HCT116 (cell line): ENCODE results near the gene DBN1.

Experiments used
- ATF3 ChIP-seq: IDR thresholded peaks from 2 replicates; pipeline ENCODE4 v1.6.1; 2012
- CEBPB ChIP-seq: IDR thresholded peaks from 2 replicates; pipeline ENCODE4 v1.6.1; 2012; ENCODE audit warnings: low read depth
- CTCF ChIP-seq, 3 experiments: fragments of 200-600 bp in 1 of 3; sonication (generic) in 1 of 3; IDR thresholded peaks in 2 of 3; conservative IDR thresholded peaks in 1 of 3; 2 replicates each; pipeline ENCODE4 v1.5.1; 2012 to 2017; ENCODE audit warnings: low read depth in 2 of 3, low read length in 2 of 3, antibody characterized with exemption in 1 of 3, borderline replicate concordance in 1 of 3, control low read depth in 1 of 3, mild to moderate bottlenecking in 1 of 3, mixed read lengths in 1 of 3, mixed run types in 1 of 3, moderate library complexity in 1 of 3; ENCODE audit not compliant: insufficient read depth in 1 of 3
- EZH2 ChIP-seq: fragments of 200-600 bp; sonication (generic); IDR thresholded peaks from 2 replicates; pipeline ENCODE4 v1.6.1; 2017; ENCODE audit warnings: antibody characterized with exemption, mixed run types
- MAX ChIP-seq: IDR thresholded peaks from 2 replicates; pipeline ENCODE4 v1.6.1; 2012
- POLR2A ChIP-seq: IDR thresholded peaks from 2 replicates; pipeline ENCODE4 v1.7.0; 2011; ENCODE audit warnings: borderline replicate concordance; ENCODE audit not compliant: insufficient read depth, insufficient read length; ENCODE audit errors: extremely low read depth
- POLR2AphosphoS5 ChIP-seq: IDR thresholded peaks from 2 replicates; pipeline ENCODE4 v1.6.1; 2011; ENCODE audit warnings: mild to moderate bottlenecking, low read depth, low read length, moderate library complexity
- RAD21 ChIP-seq: IDR thresholded peaks from 2 replicates; pipeline ENCODE4 v1.6.1; 2012; ENCODE audit warnings: low read depth, mild to moderate bottlenecking
- YY1 ChIP-seq: IDR thresholded peaks from 2 replicates; pipeline ENCODE4 v1.6.1; 2011; ENCODE audit warnings: low read length, low read depth, moderate library complexity, mild to moderate bottlenecking; ENCODE audit not compliant: insufficient replicate concordance; ENCODE audit errors: extremely low read depth
- ZBTB33 ChIP-seq: IDR thresholded peaks from 2 replicates; pipeline ENCODE4 v1.6.1; 2011; ENCODE audit warnings: mild to moderate bottlenecking, low read length, moderate library complexity; ENCODE audit not compliant: insufficient replicate concordance; ENCODE audit errors: extremely low read depth
- ZFX ChIP-seq: fragments of 450-650 bp; IDR thresholded peaks from 2 replicates; pipeline ENCODE4 v1.6.1; 2017

- TF ChIP-seq YY1 (no peak), ZFX (no peak), MAX (no peak), EZH2 (no peak), CTCF (IDR thresholded peaks at IDR 0.05 in 2 of 3, conservative IDR thresholded peaks at IDR 0.05 in 1 of 3; ENCODE audit: borderline replicate concordance in 1 of 3, insufficient read depth in 1 of 3, low read depth in 2 of 3, low read length in 2 of 3) (no peak), POLR2A (no peak), POLR2AphosphoS5 (no peak), CEBPB (no peak), ATF3 (no peak), RAD21 (no peak), ZBTB33 (no peak)
These were observed 64.2 kb downstream of the DBN1 start, which contains the start of gene F12 for GRCh38 chr5:177409043-177409801.
